Liver (tissue), 3 donors: ENCODE measurements around the gene ACCS.

ENCODE experiments used
- CTCF ChIP-seq: fragments of 150-350 bp; IDR thresholded peaks from 2 replicates; pipeline ENCODE4 v1.5.1; 2017; ENCODE audit warnings: improper control_type of control experiment, low read depth, low read length; ENCODE audit not compliant: missing input control
- GABPA ChIP-seq, 2 donors: IDR thresholded peaks in 1 of 2; conservative IDR thresholded peaks in 1 of 2; 2 replicates each; pipeline ENCODE4 v1.6.1; 2016; ENCODE audit warnings: antibody characterized with exemption in 2 of 2, mild to moderate bottlenecking in 1 of 2, moderate library complexity in 1 of 2
- HNF4G ChIP-seq: IDR thresholded peaks from 2 replicates; pipeline ENCODE4 v1.6.1; 2016; ENCODE audit warnings: antibody characterized with exemption
- MAX ChIP-seq: IDR thresholded peaks from 2 replicates; pipeline ENCODE4 v1.6.1; 2016; ENCODE audit warnings: antibody characterized with exemption
- REST ChIP-seq: IDR thresholded peaks from 2 replicates; pipeline ENCODE4 v1.6.1; 2016; ENCODE audit warnings: antibody characterized with exemption, mild to moderate bottlenecking
- donor health status: healthy.
- donor health status: healthy.

- no peak for TF ChIP-seq REST
- TF ChIP-seq MAX, result no peak
- no peak for TF ChIP-seq HNF4G
- no peak for TF ChIP-seq CTCF
- no peak for TF ChIP-seq GABPA (IDR thresholded peaks at IDR 0.05 in 1 of 2, conservative IDR thresholded peaks at IDR 0.05 in 1 of 2)
Observed at GRCh38 chr11:44078794-44079193, 12.7 kb downstream of the ACCS start.
